Lung (tissue), 12 donors: ENCODE measurements around the gene EVI5. TPM values are rescaled to one million over a fixed set of nuclear protein-coding genes. Genes with fewer than 3 reads are reported as not detected.

Source experiments
- ATAC-seq: fragments of 200-7000 bp; cut with Tn5 transposase; one replicate; pipeline ENCODE4 v1.9.1; 2020; ENCODE audit warnings: moderate number of reproducible peaks; ENCODE audit not compliant: insufficient read depth, low FRiP score
- DNase-seq, 3 donors: peaks; one replicate each; pipeline ENCODE4 v3.0.0-alpha.2; 2013 to 2017
- H3K27ac ChIP-seq, 2 donors: one replicate each; pipeline ENCODE4 v1.5.1; 2013; ENCODE audit warnings: mild to moderate bottlenecking in 2 of 2, moderate library complexity in 2 of 2, control low read depth in 1 of 2, inconsistent platforms in 1 of 2, low read depth in 1 of 2, low read length in 1 of 2
- H3K27me3 ChIP-seq, 3 donors: one replicate each; pipeline ENCODE4 v1.5.1; 2013; ENCODE audit warnings: low read length in 2 of 3; ENCODE audit not compliant: control insufficient read depth in 3 of 3, insufficient read depth in 3 of 3
- H3K36me3 ChIP-seq, 4 donors: one replicate each; pipeline ENCODE4 v1.5.1; 2013; ENCODE audit warnings: low read length in 4 of 4, mild to moderate bottlenecking in 1 of 4, moderate library complexity in 1 of 4; ENCODE audit not compliant: control insufficient read depth in 4 of 4, insufficient read depth in 4 of 4
- H3K4me1 ChIP-seq, 5 donors: one replicate each; pipeline ENCODE4 v1.5.1; 2013; ENCODE audit warnings: low read length in 5 of 5, mild to moderate bottlenecking in 2 of 5, moderate library complexity in 1 of 5; ENCODE audit not compliant: control insufficient read depth in 5 of 5, insufficient read depth in 5 of 5
- H3K4me3 ChIP-seq: one replicate; pipeline ENCODE4 v1.5.1; 2013; ENCODE audit warnings: mild to moderate bottlenecking, control low read depth, moderate library complexity
- H3K9ac ChIP-seq, 2 donors: one replicate each; pipeline ENCODE4 v1.5.1; 2013; ENCODE audit warnings: low read length in 2 of 2, control low read depth in 1 of 2; ENCODE audit not compliant: insufficient read depth in 1 of 2
- H3K9me3 ChIP-seq, 4 donors: one replicate each; pipeline ENCODE4 v1.5.1; 2013; ENCODE audit warnings: low read length in 3 of 4, mild to moderate bottlenecking in 1 of 4, moderate library complexity in 1 of 4; ENCODE audit not compliant: control insufficient read depth in 4 of 4, insufficient read depth in 3 of 4
- CTCF ChIP-seq: IDR thresholded peaks from 2 replicates; pipeline ENCODE4 v1.5.1; 2012; ENCODE audit warnings: mild to moderate bottlenecking; ENCODE audit errors: control extremely low read depth, extremely low read depth
- WGBS, 2 donors: extraction: QIAGEN DNeasy Blood & Tissue Kit; methylation state at CpG; one replicate each; pipeline ENCODE4 v1.1.7; 2013; 5-methylcytosine and 5-hydroxymethylcytosine counted together
- polyA plus RNA-seq, 2 donors: library from polyadenylated mRNA; stranded (reverse); fragments of 200-250 nt; gene quantifications; one replicate each; pipeline ENCODE4 v1.2.1, GENCODE V29; 2013
- total RNA-seq, 2 donors: library from RNA; depleted of rRNA in 1 of 2; stranded (reverse); fragments of >200 nt in 1 of 2; gene quantifications; one replicate each; pipeline ENCODE4 v1.2.1, GENCODE V29; 2014 to 2021
- donor health status: control.
- donor health status: control.
- donor health status: Bipolar disorder and iron deficiency.
- donor health status: healthy.
- donor health status: DM: yes; HTN: yes; CAD: no.

The EVI5 gene
- total and polyA plus RNA-seq, 4 donors, result 4.9 to 88.8 (median 25.1) TPM

GRCh38 chr1:92623187-92623778 lies 161.6 kb downstream of the EVI5 start:
- no peak for ATAC-seq
- DNase-seq, result peak in 2 of 3 donors; percentile 16 to 39

DNA sequence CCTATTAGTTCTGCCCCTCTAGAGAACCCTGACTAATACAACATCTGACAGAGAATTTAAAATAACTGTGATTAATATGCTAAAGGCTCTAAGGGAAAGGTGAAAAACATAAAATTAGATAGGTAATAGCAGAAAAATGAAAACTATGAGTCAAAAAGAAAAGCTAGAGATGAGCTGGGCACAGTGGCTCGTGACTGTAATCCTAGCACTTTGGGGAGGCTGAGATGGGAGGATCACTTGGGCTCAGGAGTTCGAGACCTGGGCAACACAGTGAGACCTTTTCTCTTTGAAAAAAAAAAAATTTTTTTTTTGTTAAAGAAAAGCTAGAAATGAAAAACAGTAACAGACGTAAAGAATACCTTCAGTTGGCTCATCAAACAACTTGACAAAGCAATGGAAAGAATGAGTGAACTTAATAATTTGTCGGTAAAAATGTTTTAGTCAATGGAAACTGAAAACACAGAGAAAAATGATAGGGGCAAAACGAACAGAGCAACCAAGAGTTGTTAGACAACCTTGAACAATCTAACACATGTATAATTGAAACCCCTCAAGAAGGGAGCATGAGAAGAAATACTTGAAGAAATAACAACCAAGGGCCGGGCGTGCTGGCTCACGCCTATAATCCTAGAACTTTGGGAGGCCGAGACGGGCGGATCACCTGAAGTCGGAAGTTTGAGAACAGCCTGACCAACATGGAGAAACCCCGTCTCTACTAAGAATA lies 165.3 kb downstream of the EVI5 start:
- Histone ChIP-seq H3K9me3 (no peaks in the 10 kb centered on the region), H3K4me1 (peaks cover 0 to 2% (median 0%) of the 10 kb centered on the region in 5 donors), H3K4me3 (no peak overlapping the region), H3K9ac (no peak overlapping the region), H3K36me3 (peaks cover 0 to 6% (median 5%) of the 10 kb centered on the region in 4 donors), H3K27me3 (no peaks in the 10 kb centered on the region), H3K27ac (no peak overlapping the region)
- no peak for DNase-seq
- WGBS, 2 donors, result 89% methylated on average over 13 of the region's 13 CpGs
- ATAC-seq, result no peak
- TF ChIP-seq CTCF, result no peak

More at GRCh38 chr1:92623187-92623778, 161.6 kb downstream of the EVI5 start:
- Histone ChIP-seq H3K9ac (no peak overlapping the region), H3K27me3 (no peaks in the 10 kb centered on the region), H3K27ac (no peak overlapping the region), H3K4me1 (no peaks in the 10 kb centered on the region), H3K9me3 (no peaks in the 10 kb centered on the region), H3K36me3 (peaks cover 0 to 1% (median under 1%) of the 10 kb centered on the region in 4 donors), H3K4me3 (no peak overlapping the region)
- peak; percentile 10 for TF ChIP-seq CTCF
- 85% methylated on average over 3 of the region's 3 CpGs for WGBS, 2 donors

GRCh38 chr1:92601044-92601443 lies 183.9 kb downstream of the EVI5 start:
- peaks cover 0 to 16% (median 1%) of the 10 kb centered on the region in 4 donors for H3K36me3 ChIP-seq
- H3K4me3 ChIP-seq, result no peak overlapping the region
- DNase-seq, result no peak
- H3K27ac ChIP-seq, result no peak overlapping the region
- no peaks in the 10 kb centered on the region for H3K9me3 ChIP-seq
- no peak for TF ChIP-seq CTCF
- no peak overlapping the region for H3K9ac ChIP-seq
- no peak for ATAC-seq
- H3K27me3 ChIP-seq, result no peaks in the 10 kb centered on the region
- 88% methylated on average over 2 of the region's 2 CpGs for WGBS, 2 donors
- no peaks in the 10 kb centered on the region for H3K4me1 ChIP-seq
